CD14-positive monocyte (primary cell): ENCODE data around the gene TOLLIP. TPM values are rescaled to one million over a fixed set of nuclear protein-coding genes. Genes with fewer than 3 reads are reported as not detected.
"Not testable (repeated sequence)": the region's sequence is repeated elsewhere in the genome, so short reads cannot be mapped to it uniquely, and the experiment has no call there.

Experiments
- DNase-seq, 3 donors: peaks; one replicate each; pipeline ENCODE4 v3.0.0-alpha.2; 2011 to 2022
- H2AFZ ChIP-seq: 2 replicates; pipeline ENCODE4 v1.6.0; 2012; ENCODE audit warnings: mild to moderate bottlenecking, low read depth, low read length, inconsistent platforms; ENCODE audit not compliant: insufficient read depth, poor library complexity, severe bottlenecking
- H3K27ac ChIP-seq, 2 donors: 1 replicate in 1 of 2; 2 replicates in 1 of 2; pipeline ENCODE4 v1.5.1; 2012 to 2013; ENCODE audit warnings: low read length in 2 of 2, control low read depth in 1 of 2, inconsistent platforms in 1 of 2, low read depth in 1 of 2, mild to moderate bottlenecking in 1 of 2
- H3K27me3 ChIP-seq, 2 donors: one replicate each; pipeline versions ENCODE4 v1.6.0 to v1.6.1; 2011 to 2013; ENCODE audit warnings: low read length in 2 of 2; ENCODE audit not compliant: control insufficient read depth in 2 of 2, insufficient read depth in 2 of 2
- H3K36me3 ChIP-seq, 2 donors: replicated peaks in 1 of 2; 1 replicate in 1 of 2; 2 replicates in 1 of 2; pipeline versions ENCODE4 v1.5.1 to v1.6.1; 2012 to 2013; ENCODE audit warnings: low read length in 2 of 2, control low read depth in 1 of 2, inconsistent platforms in 1 of 2, mild to moderate bottlenecking in 1 of 2; ENCODE audit not compliant: insufficient read depth in 2 of 2, control insufficient read depth in 1 of 2
- H3K4me1 ChIP-seq, 2 donors: 1 replicate in 1 of 2; 2 replicates in 1 of 2; pipeline versions ENCODE4 v1.5.1 to v1.6.1; 2012 to 2013; ENCODE audit warnings: low read length in 2 of 2, control low read depth in 1 of 2, inconsistent platforms in 1 of 2, mild to moderate bottlenecking in 1 of 2, moderate library complexity in 1 of 2; ENCODE audit not compliant: insufficient read depth in 2 of 2, control insufficient read depth in 1 of 2
- H3K4me2 ChIP-seq: replicated peaks from 2 replicates; pipeline ENCODE3; 2012; ENCODE audit warnings: low read length, moderate library complexity, mild to moderate bottlenecking; ENCODE audit not compliant: poor library complexity, severe bottlenecking; ENCODE audit errors: extremely low read depth
- H3K4me3 ChIP-seq, 3 experiments: fragments of 200-600 bp in 1 of 3; sonication (generic) in 1 of 3; replicated peaks in 1 of 3; 1 replicate in 2 of 3; 2 replicates in 1 of 3; pipeline ENCODE4 v1.5.1; 2011 to 2013; ENCODE audit warnings: low read length in 3 of 3, mild to moderate bottlenecking in 3 of 3, control low read depth in 2 of 3, low read depth in 2 of 3, inconsistent platforms in 1 of 3, moderate library complexity in 1 of 3
- H3K79me2 ChIP-seq: 2 replicates; pipeline ENCODE4 v1.6.0; 2012; ENCODE audit warnings: mild to moderate bottlenecking, control low read depth, inconsistent platforms, low read length, moderate library complexity; ENCODE audit not compliant: insufficient read depth
- H3K9ac ChIP-seq: 2 replicates; pipeline ENCODE4 v1.6.0; 2017; ENCODE audit warnings: low read length, mild to moderate bottlenecking; ENCODE audit not compliant: insufficient read depth, poor library complexity, severe bottlenecking
- H3K9me3 ChIP-seq, 2 donors: replicated peaks in 1 of 2; 1 replicate in 1 of 2; 2 replicates in 1 of 2; pipeline versions ENCODE4 v1.5.1 to v1.6.1; 2012 to 2013; ENCODE audit warnings: low read length in 2 of 2, control low read depth in 1 of 2; ENCODE audit not compliant: control insufficient read depth in 1 of 2, insufficient read depth in 1 of 2
- H4K20me1 ChIP-seq: 2 replicates; pipeline ENCODE4 v1.6.0; 2012; ENCODE audit warnings: mild to moderate bottlenecking, low read length, control low read depth, moderate library complexity; ENCODE audit not compliant: insufficient read depth
- H3K27ac Mint-ChIP-seq, 7 donors: one replicate each; pipeline ENCODE4 v1.8.0; 2020; ENCODE audit warnings: mild to moderate bottlenecking in 7 of 7, mixed read lengths in 7 of 7, moderate library complexity in 6 of 7, inconsistent platforms in 2 of 7
- H3K27me3 Mint-ChIP-seq, 3 donors: one replicate each; pipeline ENCODE4 v1.8.0; 2021 to 2022; ENCODE audit warnings: low read depth in 3 of 3, mild to moderate bottlenecking in 3 of 3, mixed read lengths in 3 of 3, moderate library complexity in 3 of 3, inconsistent platforms in 1 of 3
- H3K36me3 Mint-ChIP-seq, 2 donors: one replicate each; pipeline ENCODE4 v1.8.0; 2020; ENCODE audit warnings: mixed read lengths in 2 of 2, inconsistent platforms in 1 of 2, mild to moderate bottlenecking in 1 of 2
- H3K4me1 Mint-ChIP-seq: one replicate; pipeline ENCODE4 v1.8.0; 2020; ENCODE audit warnings: mild to moderate bottlenecking, mixed read lengths
- H3K4me3 Mint-ChIP-seq, 2 donors: one replicate each; pipeline ENCODE4 v1.8.0; 2020; ENCODE audit warnings: mild to moderate bottlenecking in 2 of 2, mixed read lengths in 2 of 2, moderate library complexity in 1 of 2
- H3K9me3 Mint-ChIP-seq, 7 donors: one replicate each; pipeline ENCODE4 v1.8.0; 2020 to 2022; ENCODE audit warnings: mixed read lengths in 7 of 7, mild to moderate bottlenecking in 6 of 7, moderate library complexity in 6 of 7, inconsistent platforms in 2 of 7
- WGBS: methylation state at CpG from one replicate; pipeline ENCODE4 v1.1.5; 2013; ENCODE audit warnings: missing lambda C conversion rate; ENCODE audit not compliant: insufficient coverage; 5-methylcytosine and 5-hydroxymethylcytosine counted together
- intact Hi-C, 2 donors: fragments of 100-400 bp; cut with micrococcal nuclease; formaldehyde crosslinking; loops; one replicate each; pipeline versions ENCODE4 v1.15.0 to v1.15.1; 2023
- polyA plus RNA-seq, 3 donors: library from polyadenylated mRNA; depleted of rRNA in 1 of 3; unstranded in 2 of 3; stranded (reverse) in 1 of 3; fragments of 300-500 nt in 2 of 3; fragments of >200 nt in 1 of 3; fragmentation: Illumina TruSeq in 2 of 3; gene quantifications; 1 replicate in 2 of 3; 2 replicates in 1 of 3; pipeline ENCODE4 v1.2.3, GENCODE V29; 2012 to 2021
- TF ChIP-seq, protein P1 (sequence below): fragments of 200-600 bp; IDR thresholded peaks from one replicate; pipeline ENCODE4 v1.8.0; 2022; ENCODE audit warnings: antibody characterized with exemption, mild to moderate bottlenecking

Gene TOLLIP
- polyA plus RNA-seq, 3 donors = 67.9 to 72.1 (median 71.7) TPM

- Mint-ChIP-seq H3K4me1 (peaks cover 10% of the 10 kb centered on the region), H3K4me3 (no peak overlapping the region), H3K27me3 (peaks cover 8 to 14% (median 14%) of the 10 kb centered on the region in 3 donors), H3K9me3 (peaks cover under 1 to 6% (median 4%) of the 10 kb centered on the region in 7 donors), H3K27ac (no peak overlapping the region), H3K36me3 (peaks cover 0 to 1% of the 10 kb centered on the region in 2 donors)
- Histone ChIP-seq H3K4me2 (no peak overlapping the region), H3K79me2 (no peaks in the 10 kb centered on the region), H3K27ac (no peak overlapping the region), H3K9ac (no peak overlapping the region), H2AFZ (no peak overlapping the region), H3K4me1 (no peaks in the 10 kb centered on the region), H3K36me3 (no peaks in the 10 kb centered on the region), H3K4me3 (no peak overlapping the region), H3K27me3 (peaks cover 0 to 2% of the 10 kb centered on the region in 2 donors), H3K9me3 (no peaks in the 10 kb centered on the region), H4K20me1 (peaks cover 6% of the 10 kb centered on the region)
- WGBS = 92% methylated on average over 7 of the region's 10 CpGs
- intact Hi-C loops = no loop called here
- DNase-seq = no peak
- TF ChIP-seq, protein P1, sequence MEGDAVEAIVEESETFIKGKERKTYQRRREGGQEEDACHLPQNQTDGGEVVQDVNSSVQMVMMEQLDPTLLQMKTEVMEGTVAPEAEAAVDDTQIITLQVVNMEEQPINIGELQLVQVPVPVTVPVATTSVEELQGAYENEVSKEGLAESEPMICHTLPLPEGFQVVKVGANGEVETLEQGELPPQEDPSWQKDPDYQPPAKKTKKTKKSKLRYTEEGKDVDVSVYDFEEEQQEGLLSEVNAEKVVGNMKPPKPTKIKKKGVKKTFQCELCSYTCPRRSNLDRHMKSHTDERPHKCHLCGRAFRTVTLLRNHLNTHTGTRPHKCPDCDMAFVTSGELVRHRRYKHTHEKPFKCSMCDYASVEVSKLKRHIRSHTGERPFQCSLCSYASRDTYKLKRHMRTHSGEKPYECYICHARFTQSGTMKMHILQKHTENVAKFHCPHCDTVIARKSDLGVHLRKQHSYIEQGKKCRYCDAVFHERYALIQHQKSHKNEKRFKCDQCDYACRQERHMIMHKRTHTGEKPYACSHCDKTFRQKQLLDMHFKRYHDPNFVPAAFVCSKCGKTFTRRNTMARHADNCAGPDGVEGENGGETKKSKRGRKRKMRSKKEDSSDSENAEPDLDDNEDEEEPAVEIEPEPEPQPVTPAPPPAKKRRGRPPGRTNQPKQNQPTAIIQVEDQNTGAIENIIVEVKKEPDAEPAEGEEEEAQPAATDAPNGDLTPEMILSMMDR = no peak
Measured at GRCh38 chr11:1342946-1343345, 33.5 kb upstream of the TOLLIP start.

DNA sequence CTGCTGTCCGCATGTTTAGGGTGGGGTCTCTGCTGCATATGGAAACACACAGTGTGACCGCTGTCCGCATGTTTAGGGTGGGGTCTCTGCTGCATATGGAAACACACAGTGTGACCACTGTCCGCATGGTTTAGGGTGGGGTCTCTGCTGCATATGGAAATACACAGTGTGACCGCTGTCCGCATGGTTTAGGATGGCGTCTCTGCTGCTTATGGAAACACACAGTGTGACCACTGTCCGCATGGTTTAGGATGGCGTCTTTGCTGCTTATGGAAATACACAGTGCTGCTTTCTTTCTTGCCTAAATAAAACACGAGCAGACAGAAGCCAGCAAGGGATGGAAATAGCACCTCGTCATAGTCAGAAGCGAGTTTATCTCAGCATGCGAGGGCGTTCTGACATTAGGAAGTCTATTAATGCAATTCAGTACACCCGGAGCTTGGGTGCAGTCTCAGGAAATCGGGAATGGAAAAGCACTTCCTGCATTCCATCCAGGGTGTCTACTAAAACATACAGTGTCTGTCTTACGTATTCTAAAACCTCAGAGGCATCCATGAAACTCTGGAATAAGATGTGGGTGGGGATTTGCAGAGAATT lies 32.6 kb upstream of the TOLLIP start:
- H3K9ac ChIP-seq = no peak overlapping the region
- H3K36me3 ChIP-seq = no peaks in the 10 kb centered on the region
- no peak overlapping the region for H2AFZ ChIP-seq
- Mint-ChIP-seq H3K27ac (no peak overlapping the region), H3K9me3 (peaks cover 1 to 9% (median 6%) of the 10 kb centered on the region in 7 donors), H3K36me3 (peaks cover 2 to 5% of the 10 kb centered on the region in 2 donors), H3K4me3 (no peak overlapping the region), H3K4me1 (peaks cover 13% of the 10 kb centered on the region), H3K27me3 (peaks cover 5 to 16% (median 14%) of the 10 kb centered on the region in 3 donors)
- H4K20me1 ChIP-seq = peaks cover 9% of the 10 kb centered on the region
- no peaks in the 10 kb centered on the region for H3K9me3 ChIP-seq
- intact Hi-C loops = no loop called here
- no peak overlapping the region for H3K4me2 ChIP-seq
- 38% methylated on average over 12 of the region's 17 CpGs for WGBS
- TF ChIP-seq, protein P1 = no peak
- peaks cover 0 to 2% of the 10 kb centered on the region in 2 donors for H3K27me3 ChIP-seq
- no peaks in the 10 kb centered on the region for H3K79me2 ChIP-seq
- no peak overlapping the region for H3K27ac ChIP-seq
- peaks cover 0 to 4% of the 10 kb centered on the region in 2 donors for H3K4me1 ChIP-seq
- no peak for DNase-seq
- no peak overlapping the region for H3K4me3 ChIP-seq

GRCh38 chr11:1341226-1341625 lies 31.8 kb upstream of the TOLLIP start:
- H4K20me1 ChIP-seq, H3K4me1 ChIP-seq, H3K9ac ChIP-seq, H3K9me3 ChIP-seq, H3K4me3 ChIP-seq, H3K27me3 ChIP-seq, H3K9me3 Mint-ChIP-seq, H3K27ac ChIP-seq, H3K4me3 Mint-ChIP-seq, DNase-seq, H3K36me3 Mint-ChIP-seq, H3K4me2 ChIP-seq, H3K79me2 ChIP-seq, intact Hi-C loops, H3K36me3 ChIP-seq, H2AFZ ChIP-seq, H3K27ac Mint-ChIP-seq: not testable (repeated sequence)
- peaks cover 5 to 16% (median 14%) of the 10 kb centered on the region in 3 donors for H3K27me3 Mint-ChIP-seq
- 87% methylated on average over 8 of the region's 10 CpGs for WGBS
- H3K4me1 Mint-ChIP-seq = peaks cover 13% of the 10 kb centered on the region
